Ammon's horn (tissue), 1 donor: ENCODE data around the gene HSF2BP.
"Not testable (repeated sequence)": the region's sequence is repeated elsewhere in the genome, so short reads cannot be mapped to it uniquely, and the experiment has no call there.

Experiments
- DNase-seq: peaks from one replicate; pipeline ENCODE4 v3.0.0-alpha.2; 2016; ENCODE audit warnings: low spot score

HSF2BP gene

GRCh38 chr21:43687566-43688399, 28.5 kb upstream of the HSF2BP start:
- DNase-seq: no peak

GRCh38 chr21:43686811-43687565, 27.7 kb upstream of the HSF2BP start:
- DNase-seq: no peak

GRCh38 chr21:43684424-43684823, 25.1 kb upstream of the HSF2BP start:
- DNase-seq: no peak

GRCh38 chr21:43681650-43682049, 22.4 kb upstream of the HSF2BP start:
- no peak for DNase-seq

- DNase-seq: not testable (repeated sequence)
These were observed 21.1 kb upstream of the HSF2BP start for GRCh38 chr21:43680421-43680820.

- no peak for DNase-seq
These were observed 20.7 kb upstream of the HSF2BP start for GRCh38 chr21:43679951-43680350.

GRCh38 chr21:43676391-43676790, 17.1 kb upstream of the HSF2BP start:
- DNase-seq: no peak

- no peak for DNase-seq
These were observed 16.6 kb upstream of the HSF2BP start for GRCh38 chr21:43675871-43676270.

GRCh38 chr21:43669828-43670605, 10.7 kb upstream of the HSF2BP start:
- no peak for DNase-seq

- no peak for DNase-seq
These were observed 8.1 kb upstream of the HSF2BP start for GRCh38 chr21:43667191-43667904.

GRCh38 chr21:43665879-43666278, 6.6 kb upstream of the HSF2BP start:
- no peak for DNase-seq

GRCh38 chr21:43664358-43664757, 5.1 kb upstream of the HSF2BP start:
- DNase-seq: no peak

GRCh38 chr21:43663033-43663432, 3.7 kb upstream of the HSF2BP start:
- DNase-seq: no peak

GRCh38 chr21:43662286-43662685, 3.0 kb upstream of the HSF2BP start:
- DNase-seq: no peak

GRCh38 chr21:43658769-43659135, 536 bp downstream of the HSF2BP start:
- DNase-seq: no peak

GRCh38 chr21:43658088-43658741, 1.1 kb downstream of the HSF2BP start:
- DNase-seq: no peak

GRCh38 chr21:43657355-43658087, 1.8 kb downstream of the HSF2BP start:
- no peak for DNase-seq

- no peak for DNase-seq
These were observed 4.3 kb downstream of the HSF2BP start for GRCh38 chr21:43654806-43655489.

- no peak for DNase-seq
These were observed 5.7 kb downstream of the HSF2BP start for GRCh38 chr21:43653626-43654025.

- DNase-seq: no peak
These were observed 6.7 kb downstream of the HSF2BP start for GRCh38 chr21:43652616-43653015.
